Colonic mucosa (tissue), 4 donors: Measurements from ENCODE around the gene VILL. TPM values are rescaled to one million over a fixed set of nuclear protein-coding genes. Genes with fewer than 3 reads are reported as not detected.
"Not testable (repeated sequence)": the region's sequence is repeated elsewhere in the genome, so short reads cannot be mapped to it uniquely, and the experiment has no call there.

Experiments
- DNase-seq: peaks from one replicate; pipeline ENCODE4 v3.0.0-alpha.2; 2020
- H3K27ac ChIP-seq: fragments of 200-600 bp; one replicate; pipeline ENCODE4 v1.8.0; 2021
- H3K27me3 ChIP-seq: fragments of 200-600 bp; one replicate; pipeline ENCODE4 v1.8.0; 2021
- H3K36me3 ChIP-seq: fragments of 200-600 bp; one replicate; pipeline ENCODE4 v1.8.0; 2021
- H3K4me1 ChIP-seq: fragments of 200-600 bp; one replicate; pipeline ENCODE4 v1.8.0; 2021; ENCODE audit warnings: mild to moderate bottlenecking
- H3K4me3 ChIP-seq: fragments of 200-600 bp; one replicate; pipeline ENCODE4 v1.8.0; 2021
- H3K9ac ChIP-seq, 2 donors: one replicate each; pipeline ENCODE4 v1.7.0; 2013; ENCODE audit warnings: control low read depth in 2 of 2, low read depth in 2 of 2, low read length in 2 of 2
- H3K9me3 ChIP-seq: fragments of 200-600 bp; one replicate; pipeline ENCODE4 v1.8.0; 2021
- CTCF ChIP-seq: fragments of 200-600 bp; IDR thresholded peaks from one replicate; pipeline ENCODE4 v1.8.0; 2022; ENCODE audit warnings: antibody characterized with exemption, mild to moderate bottlenecking
- intact Hi-C: fragments of 100-400 bp; cut with DNase I; formaldehyde crosslinking; loops from one replicate; pipeline ENCODE4 v1.14.1; 2022
- total RNA-seq, 2 donors: library from RNA; stranded (reverse); fragmentation: NEBNext Ultra II Directional in 1 of 2; extraction: Animal tissue kit (Norgen Biotek cat#: 25700) in 1 of 2; gene quantifications; one replicate each; pipeline ENCODE4 v1.2.1, GENCODE V29; 2021
- donor health status: healthy.
- donor health status: DM: no; HTN: no; CAD: no.
- donor health status: DM: no; HTN: no; CAD: no.

VILL gene
- total RNA-seq, 2 donors from 2014 or later = 155 to 166 TPM

- H3K4me1 ChIP-seq = no peaks in the 10 kb centered on the region
- intact Hi-C loops = loop anchor here (10.0 kb wide), 1 partner anchor 145 kb away; no protein-coding TSS in a partner anchor
- H3K36me3 ChIP-seq = no peaks in the 10 kb centered on the region
- no peak for DNase-seq
- no peaks in the 10 kb centered on the region for H3K27me3 ChIP-seq
- H3K4me3 ChIP-seq = no peak overlapping the region
- H3K9me3 ChIP-seq = no peaks in the 10 kb centered on the region
- no peak for TF ChIP-seq CTCF
- H3K9ac ChIP-seq = no peak overlapping the region
- no peak overlapping the region for H3K27ac ChIP-seq
Observed at GRCh38 chr3:37969596-37970100, 20.9 kb upstream of the VILL start.

- Histone ChIP-seq H3K36me3 (no peaks in the 10 kb centered on the region), H3K27me3 (no peaks in the 10 kb centered on the region), H3K4me1 (no peaks in the 10 kb centered on the region), H3K9me3 (no peaks in the 10 kb centered on the region), H3K27ac (no peak overlapping the region), H3K4me3 (no peak overlapping the region), H3K9ac (no peak overlapping the region)
- DNase-seq = no peak
- no peak for TF ChIP-seq CTCF
- intact Hi-C loops = loop anchor here (10.0 kb wide), 1 partner anchor 144 kb away; no protein-coding TSS in a partner anchor
Observed at GRCh38 chr3:37970802-37971201, 19.8 kb upstream of the VILL start.

DNA sequence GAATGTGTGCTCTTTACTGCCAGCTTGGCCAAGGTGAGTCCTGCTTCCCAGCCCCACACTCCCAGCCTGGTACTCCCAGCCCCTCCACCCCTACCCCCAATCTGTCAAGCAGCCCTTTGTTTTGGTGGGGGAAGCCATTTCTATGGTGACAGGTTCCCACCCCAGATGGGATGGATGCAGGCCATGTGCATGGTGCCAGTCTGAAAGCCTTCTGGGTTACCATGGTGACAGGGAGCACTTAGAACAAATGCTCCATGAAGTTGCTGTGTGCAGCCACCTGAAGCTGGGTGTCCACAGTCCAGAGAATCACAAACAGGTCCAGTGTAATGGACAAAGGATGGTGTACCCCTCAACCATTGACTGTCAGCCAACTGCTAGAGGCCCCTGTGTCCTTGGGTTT is 19.1 kb upstream of the VILL start:
- Histone ChIP-seq H3K27me3 (no peaks in the 10 kb centered on the region), H3K36me3 (no peaks in the 10 kb centered on the region), H3K27ac (no peak overlapping the region), H3K9me3 (no peaks in the 10 kb centered on the region), H3K4me1 (no peaks in the 10 kb centered on the region), H3K9ac (no peak overlapping the region), H3K4me3 (no peak overlapping the region)
- TF ChIP-seq CTCF = no peak
- intact Hi-C loops = loop anchor here (10.0 kb wide), 1 partner anchor 143 kb away; no protein-coding TSS in a partner anchor
- no peak for DNase-seq

GRCh38 chr3:37972056-37972455 is 18.5 kb upstream of the VILL start:
- H3K27ac ChIP-seq, DNase-seq, H3K9me3 ChIP-seq, H3K4me1 ChIP-seq, H3K27me3 ChIP-seq, H3K4me3 ChIP-seq, H3K9ac ChIP-seq, H3K36me3 ChIP-seq: not testable (repeated sequence)
- intact Hi-C loops = loop anchor here (10.0 kb wide), 1 partner anchor 143 kb away; no protein-coding TSS in a partner anchor

GRCh38 chr3:37973246-37974054 is 17.1 kb upstream of the VILL start:
- Histone ChIP-seq H3K4me1 (no peaks in the 10 kb centered on the region), H3K9ac (no peak overlapping the region), H3K4me3 (no peak overlapping the region), H3K27ac (no peak overlapping the region), H3K9me3 (no peaks in the 10 kb centered on the region), H3K27me3 (no peaks in the 10 kb centered on the region), H3K36me3 (no peaks in the 10 kb centered on the region)
- intact Hi-C loops = loop anchor here (10.0 kb wide), 1 partner anchor 141 kb away; no protein-coding TSS in a partner anchor
- no peak for DNase-seq
- TF ChIP-seq CTCF = no peak
